Type B pancreatic cell (in vitro differentiated cells): ENCODE data around the gene HPS1. TPM values are rescaled to one million over a fixed set of nuclear protein-coding genes. Genes with fewer than 3 reads are reported as not detected.

Experiments used
- DNase-seq: peaks from one replicate; pipeline ENCODE4 v3.0.0; 2021; ENCODE audit warnings: mixed read lengths; ENCODE audit not compliant: unreplicated experiment; ENCODE audit errors: extremely low spot score
- H3K27ac Mint-ChIP-seq: 2 replicates; pipeline ENCODE4 v1.8.0; 2021; ENCODE audit warnings: mild to moderate bottlenecking, mixed read lengths
- H3K27me3 Mint-ChIP-seq: 2 replicates; pipeline ENCODE4 v1.8.0; 2021; ENCODE audit warnings: mixed read lengths
- H3K36me3 Mint-ChIP-seq: 2 replicates; pipeline ENCODE4 v1.8.0; 2021; ENCODE audit warnings: mixed read lengths
- H3K4me1 Mint-ChIP-seq: one replicate; pipeline ENCODE4 v1.8.0; 2021; ENCODE audit warnings: mixed read lengths; ENCODE audit not compliant: unreplicated experiment
- H3K4me3 Mint-ChIP-seq: 2 replicates; pipeline ENCODE4 v1.8.0; 2021; ENCODE audit warnings: mild to moderate bottlenecking, mixed read lengths
- H3K9me3 Mint-ChIP-seq: 2 replicates; pipeline ENCODE4 v1.8.0; 2021; ENCODE audit warnings: mixed read lengths
- CTCF ChIP-seq: fragments of 200-600 bp; sonication (generic); conservative IDR thresholded peaks from 2 replicates; pipeline ENCODE4 v1.5.0; 2021; ENCODE audit warnings: antibody characterized with exemption, mild to moderate bottlenecking
- total RNA-seq: library from RNA; stranded (reverse); gene quantifications from 2 replicates; pipeline ENCODE4 v1.2.1, GENCODE V29; 2021; ENCODE audit warnings: low replicate concordance

HPS1 gene
- total RNA-seq, 1 donor from 2014 or later, result 60.5 TPM

- Mint-ChIP-seq H3K27ac (no peak overlapping the region), H3K9me3 (no peaks in the 10 kb centered on the region), H3K4me1 (peaks cover 22% of the 10 kb centered on the region), H3K4me3 (no peak overlapping the region), H3K27me3 (peaks cover 8% of the 10 kb centered on the region), H3K36me3 (no peaks in the 10 kb centered on the region)
- DNase-seq, result no peak
- TF ChIP-seq CTCF, result no peak
Measured at GRCh38 chr10:98456686-98457482, 10.1 kb upstream of the HPS1 start.

GRCh38 chr10:98456043-98456570, 9.4 kb upstream of the HPS1 start:
- Mint-ChIP-seq H3K27ac (no peak overlapping the region), H3K9me3 (no peaks in the 10 kb centered on the region), H3K4me3 (no peak overlapping the region), H3K4me1 (peaks cover 20% of the 10 kb centered on the region), H3K36me3 (no peaks in the 10 kb centered on the region), H3K27me3 (peaks cover 8% of the 10 kb centered on the region)
- no peak for TF ChIP-seq CTCF
- DNase-seq, result no peak

- Mint-ChIP-seq H3K27me3 (peaks cover 5% of the 10 kb centered on the region), H3K27ac (no peak overlapping the region), H3K4me3 (no peak overlapping the region), H3K36me3 (no peaks in the 10 kb centered on the region), H3K9me3 (no peaks in the 10 kb centered on the region), H3K4me1 (peaks cover 12% of the 10 kb centered on the region)
- DNase-seq, result no peak
- no peak for TF ChIP-seq CTCF
Measured at GRCh38 chr10:98453729-98454128, 7.0 kb upstream of the HPS1 start.

GRCh38 chr10:98450618-98451017, 3.9 kb upstream of the HPS1 start:
- Mint-ChIP-seq H3K4me1 (peaks cover 6% of the 10 kb centered on the region), H3K4me3 (no peak overlapping the region), H3K27me3 (no peaks in the 10 kb centered on the region), H3K9me3 (no peaks in the 10 kb centered on the region), H3K36me3 (no peaks in the 10 kb centered on the region), H3K27ac (no peak overlapping the region)
- TF ChIP-seq CTCF, result no peak
- no peak for DNase-seq

- Mint-ChIP-seq H3K27ac (no peak overlapping the region), H3K4me3 (no peak overlapping the region), H3K9me3 (no peaks in the 10 kb centered on the region), H3K27me3 (no peaks in the 10 kb centered on the region), H3K4me1 (peaks cover 6% of the 10 kb centered on the region), H3K36me3 (peaks cover 7% of the 10 kb centered on the region)
- no peak for TF ChIP-seq CTCF
- DNase-seq, result no peak
Measured at GRCh38 chr10:98449287-98449686, 2.6 kb upstream of the HPS1 start.
